NCI-H1436 (cell line): ENCODE measurements around the gene CYP2C18.
"Not testable (repeated sequence)": the region's sequence is repeated elsewhere in the genome, so short reads cannot be mapped to it uniquely, and the experiment has no call there.

Source experiments
- DNase-seq: peaks from one replicate; lab custom pipeline; 2025; lab: John Stamatoyannopoulos, UW

Gene CYP2C18

GRCh38 chr10:94683214-94684054, at the start of gene CYP2C18:
Gene CYP2C18 (plus strand): TSS chr10:94683729. CDS start chr10:94683820, 91 bp downstream.
- DNase-seq, result no peak

- not testable (repeated sequence) for DNase-seq
These were observed 45.4 kb upstream of the CYP2C18 start for GRCh38 chr10:94638097-94638496.

GRCh38 chr10:94639902-94640301, 43.6 kb upstream of the CYP2C18 start:
- no peak for DNase-seq

- DNase-seq, result no peak
These were observed 43.0 kb upstream of the CYP2C18 start for GRCh38 chr10:94640562-94640961.

GRCh38 chr10:94641480-94641879, 42.0 kb upstream of the CYP2C18 start:
- DNase-seq, result no peak

GRCh38 chr10:94644352-94644751, 39.2 kb upstream of the CYP2C18 start:
- no peak for DNase-seq

GRCh38 chr10:94645285-94645684, 38.2 kb upstream of the CYP2C18 start:
- DNase-seq, result no peak

GRCh38 chr10:94655201-94655600, 28.3 kb upstream of the CYP2C18 start:
- DNase-seq, result not testable (repeated sequence)

GRCh38 chr10:94663061-94663460, 20.5 kb upstream of the CYP2C18 start:
- DNase-seq, result not testable (repeated sequence)

GRCh38 chr10:94666391-94667102, 17.0 kb upstream of the CYP2C18 start:
- DNase-seq, result no peak

GRCh38 chr10:94673614-94674321, 9.8 kb upstream of the CYP2C18 start:
- no peak for DNase-seq

- no peak for DNase-seq
These were observed 7.0 kb upstream of the CYP2C18 start for GRCh38 chr10:94676496-94676895.

GRCh38 chr10:94677691-94678090, 5.8 kb upstream of the CYP2C18 start:
- no peak for DNase-seq

- no peak for DNase-seq
These were observed 5.1 kb upstream of the CYP2C18 start for GRCh38 chr10:94678475-94678874.

- no peak for DNase-seq
These were observed 3.0 kb upstream of the CYP2C18 start for GRCh38 chr10:94680544-94680943.

GRCh38 chr10:94682636-94683035, 893 bp upstream of the CYP2C18 start:
- DNase-seq, result not testable (repeated sequence)

- no peak for DNase-seq
These were observed 4.2 kb downstream of the CYP2C18 start for GRCh38 chr10:94687625-94688248.

GRCh38 chr10:94706089-94706488, 22.6 kb downstream of the CYP2C18 start:
- DNase-seq, result no peak

- no peak for DNase-seq
These were observed 27.0 kb downstream of the CYP2C18 start for GRCh38 chr10:94710578-94710977.

GRCh38 chr10:94725871-94726270, 42.3 kb downstream of the CYP2C18 start:
- DNase-seq, result no peak

GRCh38 chr10:94735197-94735596, 51.7 kb downstream of the CYP2C18 start:
- no peak for DNase-seq

- DNase-seq, result no peak
These were observed 55.1 kb downstream of the CYP2C18 start for GRCh38 chr10:94738588-94738987.
